Hepatocyte (in vitro differentiated cells): Measurements from ENCODE around the gene DGKG.

Experiments used
- EZH2 ChIP-seq: fragments of 200-600 bp; sonication (generic); IDR thresholded peaks from 2 replicates; pipeline ENCODE4 v1.6.1; 2016; ENCODE audit warnings: antibody characterized with exemption, mild to moderate bottlenecking, borderline replicate concordance
- TF ChIP-seq, protein P1 (sequence below): fragments of 200-600 bp; sonication (generic); IDR thresholded peaks from 2 replicates; pipeline ENCODE4 v1.5.1; 2016; ENCODE audit warnings: antibody characterized with exemption, mild to moderate bottlenecking; ENCODE audit not compliant: poor library complexity

DNA sequence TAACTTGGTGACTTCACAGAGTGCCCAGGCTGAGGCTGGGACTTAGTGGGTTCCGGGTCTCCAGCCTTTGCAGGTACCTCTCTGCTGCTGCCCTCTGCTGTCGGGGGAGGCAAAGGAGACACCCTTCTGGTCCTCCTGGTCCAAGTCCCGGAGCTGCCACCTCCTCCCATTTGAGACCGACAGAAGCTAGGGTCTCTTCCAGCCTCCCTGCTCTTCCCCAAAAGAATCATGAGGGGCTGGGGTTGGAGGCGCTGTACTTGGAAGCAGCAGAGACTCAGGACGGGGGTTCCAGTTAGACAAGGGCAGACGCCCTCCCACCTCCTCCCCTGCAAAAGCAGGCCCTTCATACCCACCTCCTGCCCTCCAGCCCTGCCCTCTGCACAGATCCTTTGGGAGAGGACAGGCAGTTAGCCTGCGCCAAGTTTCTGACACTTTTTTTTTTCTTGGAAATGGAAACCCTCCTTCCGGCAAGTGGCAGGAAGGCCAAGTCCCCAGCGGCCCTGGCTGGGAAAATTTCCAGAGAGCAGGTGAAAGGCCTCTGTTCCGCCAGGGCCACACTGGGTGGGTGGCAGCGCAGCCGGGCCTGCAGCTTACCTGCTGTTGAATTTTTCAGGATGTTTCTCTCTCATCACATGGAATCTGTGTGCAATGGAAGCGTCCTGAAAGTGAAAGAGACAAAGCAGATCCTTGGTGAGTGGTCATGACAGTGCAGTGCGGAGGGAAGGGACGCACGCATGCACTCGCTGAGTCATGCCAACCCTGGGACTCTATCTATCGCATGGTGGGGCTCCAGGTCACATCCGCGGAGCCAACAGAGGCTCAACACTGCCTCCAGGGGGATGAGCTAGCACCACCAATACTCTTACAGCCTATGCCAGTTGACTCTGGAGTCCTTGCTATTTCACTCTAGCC lies 119.9 kb downstream of the DGKG start:
- TF ChIP-seq, protein P1, sequence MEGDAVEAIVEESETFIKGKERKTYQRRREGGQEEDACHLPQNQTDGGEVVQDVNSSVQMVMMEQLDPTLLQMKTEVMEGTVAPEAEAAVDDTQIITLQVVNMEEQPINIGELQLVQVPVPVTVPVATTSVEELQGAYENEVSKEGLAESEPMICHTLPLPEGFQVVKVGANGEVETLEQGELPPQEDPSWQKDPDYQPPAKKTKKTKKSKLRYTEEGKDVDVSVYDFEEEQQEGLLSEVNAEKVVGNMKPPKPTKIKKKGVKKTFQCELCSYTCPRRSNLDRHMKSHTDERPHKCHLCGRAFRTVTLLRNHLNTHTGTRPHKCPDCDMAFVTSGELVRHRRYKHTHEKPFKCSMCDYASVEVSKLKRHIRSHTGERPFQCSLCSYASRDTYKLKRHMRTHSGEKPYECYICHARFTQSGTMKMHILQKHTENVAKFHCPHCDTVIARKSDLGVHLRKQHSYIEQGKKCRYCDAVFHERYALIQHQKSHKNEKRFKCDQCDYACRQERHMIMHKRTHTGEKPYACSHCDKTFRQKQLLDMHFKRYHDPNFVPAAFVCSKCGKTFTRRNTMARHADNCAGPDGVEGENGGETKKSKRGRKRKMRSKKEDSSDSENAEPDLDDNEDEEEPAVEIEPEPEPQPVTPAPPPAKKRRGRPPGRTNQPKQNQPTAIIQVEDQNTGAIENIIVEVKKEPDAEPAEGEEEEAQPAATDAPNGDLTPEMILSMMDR = peak; percentile 55
- no peak for TF ChIP-seq EZH2
